ENCODE measurements around the gene JPT2.
A peak's percentile ranks its signal among the peaks of the same experiment; 100 is the strongest.
"Not testable (repeated sequence)": the region's sequence is repeated elsewhere in the genome, so short reads cannot be mapped to it uniquely, and the experiment has no call there.

Gene JPT2

DNA sequence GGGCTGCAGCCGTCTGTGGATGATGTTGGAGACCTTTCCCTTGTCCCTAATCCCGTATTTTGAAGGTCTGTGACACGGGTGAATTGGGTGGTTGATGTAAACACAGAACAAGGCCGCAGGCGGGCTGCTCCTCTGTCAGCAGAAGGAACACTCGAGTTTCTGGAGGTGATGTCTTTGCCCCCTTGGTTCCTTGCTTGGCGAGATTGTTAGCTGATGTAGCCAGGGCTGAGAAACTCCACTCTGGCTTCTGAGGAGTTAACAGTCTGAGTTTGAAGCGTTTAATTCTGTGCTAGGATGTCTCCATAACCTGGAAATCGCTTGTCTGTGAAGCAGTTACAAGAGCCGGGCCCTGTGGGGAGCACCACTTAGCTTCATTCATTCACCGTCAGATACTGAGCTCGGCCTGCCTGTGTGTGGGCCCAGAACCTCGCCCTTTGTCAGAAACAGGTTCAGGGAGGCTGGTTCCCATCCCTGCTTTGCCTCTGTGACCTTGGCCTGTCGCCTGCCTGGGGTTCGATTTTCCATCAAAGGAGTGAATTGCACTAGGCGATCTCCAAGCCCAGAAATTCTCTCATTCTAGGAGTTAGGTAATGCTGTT, 29.2 kb downstream of the JPT2 start:
- peak in 9 of 51 donors; percentile 10 to 74 (median 35) for DNase-seq

DNA sequence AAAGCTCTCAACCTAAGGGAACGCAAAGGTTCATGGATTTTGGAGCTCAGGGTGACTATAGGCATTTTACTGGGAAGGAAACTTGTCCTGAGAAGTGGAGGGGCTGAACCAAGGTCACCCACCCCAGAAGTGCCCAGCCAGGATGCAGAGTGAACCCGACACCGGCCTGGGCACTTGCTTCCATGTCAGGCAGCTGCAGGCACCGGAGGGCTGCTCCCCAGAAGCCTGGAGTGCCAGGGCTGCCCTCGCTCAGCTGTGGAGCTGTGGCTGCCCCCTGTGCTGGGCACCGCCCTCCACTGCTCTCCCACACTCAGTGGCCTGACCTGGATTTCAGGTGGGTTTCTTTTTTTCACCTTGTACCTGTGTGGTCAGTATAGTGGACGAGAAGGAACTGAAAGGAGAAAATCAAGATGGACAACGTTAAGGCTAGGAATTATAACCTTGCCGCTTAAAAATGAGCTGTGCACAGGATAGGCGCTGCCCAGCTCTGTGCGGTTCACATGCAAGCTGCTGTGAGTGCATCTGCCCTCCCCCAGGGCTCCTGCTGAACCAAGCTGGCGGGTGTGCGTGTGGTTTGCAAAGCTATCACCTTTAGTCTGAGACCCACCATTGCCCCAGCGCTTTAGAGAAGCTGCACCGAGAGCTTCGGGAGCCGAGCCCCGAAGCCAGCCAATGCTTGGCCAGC, 30.1 kb downstream of the JPT2 start:
- no peak for DNase-seq

DNA sequence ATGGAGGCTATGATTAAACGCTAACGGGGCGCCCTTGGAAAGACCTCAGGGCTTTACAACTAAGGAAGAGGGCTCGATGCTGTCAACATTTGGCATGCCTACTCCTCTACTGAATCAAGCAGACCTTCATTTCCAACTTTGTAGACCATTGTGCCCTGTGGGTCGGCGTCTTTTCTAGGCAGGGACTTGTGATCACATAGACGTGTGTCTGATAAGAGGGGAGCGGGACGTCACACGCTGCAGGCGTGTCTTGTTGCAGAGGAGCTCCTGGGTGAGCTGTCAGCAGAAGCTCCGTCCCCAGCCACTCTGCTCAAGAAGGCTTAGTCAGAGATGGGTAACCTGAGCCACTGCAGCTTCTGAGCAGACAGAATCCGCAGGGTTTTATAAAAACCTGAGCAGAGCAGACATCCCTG, 30.7 kb downstream of the JPT2 start:
- DNase-seq, result peak in 3 of 51 donors; percentile 11 to 39 (median 14)

DNA sequence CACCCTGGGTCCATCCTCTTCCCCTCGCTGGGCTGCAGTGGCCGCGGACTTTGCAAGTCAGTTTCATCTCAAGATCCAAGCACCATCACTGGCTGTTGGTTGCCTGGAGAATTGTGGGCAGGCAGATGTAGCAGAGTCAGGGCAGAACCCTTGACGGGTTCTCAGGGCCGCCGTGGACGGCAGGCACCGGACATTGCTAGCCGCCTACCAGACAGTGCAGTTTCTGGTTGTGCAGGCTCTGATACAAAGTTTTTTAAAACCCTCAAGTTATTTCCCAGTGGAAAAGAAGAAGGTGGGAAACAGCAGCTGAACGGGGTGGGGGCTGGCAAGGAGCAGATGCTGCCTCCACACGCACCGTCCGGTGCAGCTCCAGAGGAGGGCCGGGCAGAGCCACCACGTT, 31.3 kb downstream of the JPT2 start:
- DNase-seq, result no peak

DNA sequence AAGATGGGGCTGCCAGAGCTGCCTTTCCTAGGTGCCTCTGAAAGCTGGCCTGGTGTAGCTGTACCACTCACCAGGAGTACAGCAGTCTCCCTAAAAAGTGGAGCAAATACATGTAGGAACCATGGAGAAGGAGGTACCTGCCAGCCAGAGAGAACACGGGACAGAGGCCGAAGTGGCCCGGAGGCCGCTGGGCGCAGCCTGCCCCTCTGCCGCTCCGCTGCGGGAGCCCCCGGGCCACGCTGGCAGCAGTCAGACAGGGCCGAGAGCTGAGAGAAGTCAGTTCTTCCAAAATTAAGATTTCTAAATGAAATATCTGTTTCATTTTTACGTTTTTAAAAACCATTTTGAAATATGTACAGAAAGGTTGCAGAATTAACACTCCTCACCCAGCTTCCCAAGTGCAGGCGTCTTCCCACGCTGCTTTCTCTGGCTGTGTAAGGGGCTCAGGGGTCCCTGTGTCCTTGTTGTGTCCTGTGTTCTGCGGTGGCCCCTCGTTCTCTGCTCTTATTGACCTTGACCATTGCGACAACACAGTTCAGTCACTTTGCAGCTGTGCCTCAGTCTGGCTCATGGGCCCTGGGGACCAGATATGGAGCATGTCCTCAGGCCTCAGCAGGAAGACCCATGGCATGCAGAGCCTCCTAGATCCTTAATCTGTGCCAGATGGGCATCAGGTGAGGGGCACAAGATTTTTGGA, 32.9 kb downstream of the JPT2 start:
- DNase-seq, result no peak

DNA sequence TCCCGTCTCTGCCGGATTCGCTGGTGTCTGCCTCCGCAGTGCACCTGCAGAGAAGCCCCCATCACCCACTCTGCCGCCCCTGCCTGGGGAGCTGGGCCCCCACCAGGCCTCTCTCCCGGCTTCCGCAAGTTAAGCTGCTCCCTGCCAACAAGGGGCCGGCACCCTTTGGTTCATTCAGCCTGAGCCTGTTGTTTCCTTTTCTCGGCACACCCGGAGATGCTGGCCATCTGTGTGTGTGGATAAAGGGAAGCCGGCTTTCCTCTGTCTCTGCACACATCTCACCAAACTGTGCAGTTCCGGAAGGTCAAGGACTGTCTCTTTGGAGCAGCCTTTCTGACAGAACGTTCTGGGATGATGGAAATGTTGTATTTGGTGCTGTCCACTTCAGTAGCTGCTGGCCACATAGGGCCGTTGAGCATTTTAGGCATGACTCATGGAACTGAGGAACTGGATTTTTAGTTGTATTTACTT, 34.7 kb downstream of the JPT2 start:
- DNase-seq, result peak in 1 of 51 donors; percentile 20

DNA sequence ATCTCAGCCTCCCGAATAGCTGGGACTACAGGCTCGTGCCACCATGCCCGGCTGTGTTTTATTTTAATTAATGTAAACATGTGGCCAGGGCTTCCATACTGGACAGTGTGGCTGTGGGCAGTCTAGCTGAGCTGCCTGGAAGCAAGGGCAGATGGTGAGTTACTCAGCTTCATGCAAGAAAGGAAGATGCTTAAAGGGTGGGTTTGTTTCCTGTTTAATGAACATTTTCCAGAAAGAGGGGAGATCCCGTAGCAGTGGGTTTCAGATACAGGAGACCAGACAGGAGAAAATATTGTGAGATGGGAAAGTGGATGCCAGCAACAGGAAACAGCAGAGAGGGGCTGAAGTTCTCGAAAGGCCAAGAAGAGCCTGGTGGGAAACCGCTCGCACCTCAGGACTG, 35.3 kb downstream of the JPT2 start:
- no peak for DNase-seq

DNA sequence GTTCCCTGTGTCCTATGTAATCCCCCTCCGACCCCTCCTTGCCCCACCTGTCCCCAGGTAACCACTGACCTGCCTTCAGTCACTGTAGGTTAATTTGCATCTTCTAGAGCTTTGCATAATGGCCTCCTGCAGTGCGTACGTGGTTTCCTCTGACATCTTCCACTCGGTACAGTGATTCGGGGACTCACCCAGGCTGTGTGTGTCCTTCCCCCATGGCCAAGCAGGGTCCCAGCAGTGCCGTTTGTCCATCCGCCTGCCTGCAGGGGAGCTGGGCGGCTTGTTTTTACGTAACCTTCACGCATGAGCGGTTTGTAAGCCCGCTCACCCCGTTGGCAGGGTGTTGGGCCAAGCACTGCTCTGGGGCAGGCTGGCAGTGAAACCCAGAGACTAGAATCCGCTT, 35.9 kb downstream of the JPT2 start:
- DNase-seq, result peak in 14 of 51 donors; percentile 7 to 36 (median 26)

DNA sequence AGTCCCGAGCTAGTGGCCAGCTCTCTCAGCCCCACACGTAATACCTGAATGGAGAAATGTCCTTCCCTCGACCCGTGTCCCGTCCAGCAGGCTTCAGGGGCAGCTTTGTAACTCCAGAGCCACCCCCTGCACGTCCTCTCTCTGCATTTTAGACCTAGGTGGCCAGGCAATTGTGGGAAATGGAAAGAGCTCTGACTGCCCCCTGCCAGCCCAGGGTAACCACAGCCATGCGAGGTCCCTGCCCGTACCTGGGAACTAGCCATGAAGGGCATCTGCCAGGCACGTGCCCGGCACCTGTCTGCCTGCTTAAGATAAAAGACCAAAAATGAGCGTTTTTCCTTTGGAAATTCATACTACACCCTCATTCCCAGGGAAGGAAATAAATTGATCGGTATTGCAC, 37.1 kb downstream of the JPT2 start:
- no peak for DNase-seq

DNA sequence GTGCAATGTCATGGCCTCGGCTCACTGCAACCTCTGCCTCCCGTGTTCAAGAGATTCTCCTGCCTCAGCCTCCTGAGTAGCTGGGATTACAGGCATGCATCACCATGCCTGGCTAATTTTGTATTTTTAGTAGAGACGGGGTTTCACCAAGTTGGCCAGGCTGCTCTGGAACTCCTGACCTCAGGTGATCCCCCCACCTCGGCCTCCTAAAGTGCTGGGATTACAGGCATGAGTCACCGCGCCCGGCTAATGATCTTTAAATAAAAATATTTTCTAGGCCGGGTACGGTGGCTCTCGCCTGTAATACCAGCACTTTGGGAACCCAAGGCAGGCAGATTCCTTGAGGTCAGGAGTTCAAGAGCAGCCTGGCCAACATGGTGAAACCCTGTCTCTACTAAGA, 40.2 kb downstream of the JPT2 start:
- DNase-seq, result not testable (repeated sequence)

DNA sequence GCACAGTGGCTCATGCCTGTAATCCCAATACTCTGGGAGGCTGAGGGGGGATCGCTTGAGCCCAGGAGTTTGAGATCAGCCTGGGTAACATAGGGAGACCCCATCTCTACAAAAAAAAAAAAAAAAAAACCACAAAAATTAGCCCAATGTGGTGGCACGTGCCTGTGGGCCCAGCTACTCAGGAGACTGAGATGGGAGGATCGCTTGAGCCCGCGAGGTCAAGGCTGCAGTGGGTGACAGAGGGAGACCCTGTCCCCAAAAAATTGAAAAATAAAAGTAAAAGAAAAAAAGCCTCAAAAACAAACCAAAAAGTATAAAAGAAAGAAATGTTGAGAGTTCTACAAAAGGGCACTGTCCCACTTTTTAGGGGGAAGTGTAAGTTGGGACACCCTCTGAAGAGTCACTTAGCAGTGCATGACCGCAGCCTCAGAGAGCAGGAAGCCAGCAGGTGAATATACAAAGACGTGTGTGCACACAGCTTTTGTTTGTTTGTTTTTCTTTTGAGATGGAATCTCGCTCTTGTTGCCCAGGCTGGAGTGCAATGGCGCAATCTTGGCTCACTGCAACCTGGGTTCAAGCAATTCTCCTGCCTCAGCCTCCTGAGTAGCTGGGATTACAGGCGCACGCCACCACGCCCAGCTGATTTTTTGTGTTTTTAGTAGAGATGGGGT, 41.6 kb downstream of the JPT2 start:
- not testable (repeated sequence) for DNase-seq

DNA sequence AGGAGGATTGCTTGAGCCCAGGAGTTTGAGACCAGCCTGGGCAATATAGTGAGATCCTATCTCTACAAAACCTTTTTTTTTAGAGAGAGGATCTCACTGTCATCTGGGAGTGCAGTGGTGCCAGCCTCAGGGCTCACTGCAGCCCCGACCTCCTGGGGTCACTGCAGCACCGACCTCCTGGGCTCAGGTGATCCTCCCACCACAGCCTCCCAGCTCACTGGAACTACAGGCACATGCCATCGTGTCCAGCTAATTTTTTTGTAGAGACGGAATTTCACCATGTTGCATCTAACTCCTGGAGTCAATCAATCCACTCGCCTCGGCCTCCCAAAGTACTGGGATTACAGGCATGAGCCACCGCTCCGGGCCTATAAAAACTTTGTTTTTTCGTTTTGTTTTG, 43.3 kb downstream of the JPT2 start:
- DNase-seq, result no peak

DNA sequence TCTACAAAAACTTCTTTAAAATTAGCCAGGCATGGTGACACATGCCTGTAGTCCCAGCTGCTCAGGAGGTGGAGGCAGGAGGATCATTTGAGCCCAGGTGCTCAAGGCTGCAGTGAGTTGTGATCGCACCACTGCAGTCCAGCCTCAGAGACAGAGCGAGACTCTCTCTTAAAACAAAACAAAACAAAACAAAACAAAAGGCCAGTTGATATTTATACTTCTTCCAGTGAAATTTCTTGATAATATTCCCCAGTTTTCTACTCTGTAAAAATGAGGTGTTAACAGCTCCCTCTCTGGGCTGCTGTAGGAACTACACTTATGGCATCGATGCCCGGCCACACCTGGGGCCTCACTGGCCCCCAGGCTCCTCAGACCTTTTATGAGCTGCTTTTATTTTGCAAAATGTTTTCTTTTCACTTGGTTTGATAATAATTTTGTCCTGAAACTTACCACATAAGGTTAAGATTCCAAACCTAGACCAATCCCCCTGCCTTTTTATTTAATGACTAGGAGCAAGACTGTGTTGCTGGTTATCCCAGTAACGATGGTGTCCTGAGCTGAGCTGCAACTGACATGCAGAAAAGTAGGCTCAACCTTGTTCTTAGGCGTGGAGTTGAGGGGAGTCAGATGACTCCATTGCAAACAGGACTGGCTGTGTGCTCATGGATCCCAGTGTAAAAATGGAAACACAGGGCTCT, 45.5 kb downstream of the JPT2 start:
- DNase-seq, result peak in 15 of 51 donors; percentile 14 to 57 (median 35)

DNA sequence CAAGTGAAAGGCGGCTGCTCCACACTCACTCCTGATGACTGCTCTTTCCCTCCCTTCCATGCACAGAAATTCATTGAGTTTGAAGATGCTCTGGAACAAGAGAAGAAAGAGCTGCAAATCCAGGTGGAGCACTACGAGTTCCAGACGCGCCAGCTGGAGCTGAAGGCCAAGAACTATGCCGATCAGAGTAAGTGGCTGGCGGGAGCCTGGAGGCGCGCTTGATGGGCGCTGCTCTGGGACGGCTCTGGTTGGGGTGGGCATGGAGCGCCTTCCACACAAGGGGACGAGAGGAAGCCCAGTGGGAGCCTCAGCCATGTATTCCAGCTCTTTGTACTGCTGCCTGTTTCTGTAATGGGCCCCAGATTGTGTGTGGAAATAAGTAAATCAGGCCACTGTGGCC, 46.4 kb downstream of the JPT2 start:
- no peak for DNase-seq

DNA sequence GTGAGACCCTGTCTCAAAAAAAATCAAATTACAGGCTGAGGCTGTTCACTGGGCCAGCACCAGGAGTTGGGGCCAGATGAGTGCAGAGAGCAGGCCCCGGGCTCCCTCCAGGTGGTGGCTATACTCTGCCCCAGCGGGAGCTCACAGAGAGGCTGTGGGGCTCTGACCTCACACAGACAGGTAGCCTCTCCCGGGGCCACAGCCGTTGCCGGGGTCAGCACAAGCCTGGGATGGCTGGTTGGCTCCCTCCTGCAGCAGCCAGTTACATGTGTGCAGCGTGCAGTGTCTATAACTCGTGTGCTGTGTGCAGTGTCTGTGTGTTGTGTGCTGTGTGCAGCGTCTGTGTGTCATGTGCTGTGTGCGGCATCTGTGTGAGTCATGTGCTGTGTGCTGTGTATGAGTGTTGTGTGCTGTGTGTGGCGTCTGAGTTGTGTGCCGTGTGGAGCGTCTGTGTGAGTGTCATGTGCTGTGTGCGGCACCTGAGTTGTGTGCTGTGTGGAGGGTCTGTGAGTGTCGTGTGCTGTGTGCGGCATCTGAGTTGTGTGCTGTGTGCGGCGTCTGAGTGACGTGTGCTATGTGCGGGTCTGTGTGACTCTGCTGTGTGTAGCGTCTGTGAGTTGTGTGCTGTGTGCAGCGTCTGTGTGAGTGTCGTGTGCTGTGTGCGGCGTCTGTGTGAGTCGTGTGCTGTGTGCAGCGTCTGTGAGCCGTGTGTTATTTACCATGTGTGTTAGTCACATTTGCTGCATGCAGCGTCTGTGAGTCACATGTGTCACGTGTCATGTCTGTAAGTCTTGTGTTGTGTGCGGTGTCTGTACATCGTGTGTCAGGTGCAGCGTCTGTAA, 48.8 kb downstream of the JPT2 start:
- DNase-seq, result no peak

DNA sequence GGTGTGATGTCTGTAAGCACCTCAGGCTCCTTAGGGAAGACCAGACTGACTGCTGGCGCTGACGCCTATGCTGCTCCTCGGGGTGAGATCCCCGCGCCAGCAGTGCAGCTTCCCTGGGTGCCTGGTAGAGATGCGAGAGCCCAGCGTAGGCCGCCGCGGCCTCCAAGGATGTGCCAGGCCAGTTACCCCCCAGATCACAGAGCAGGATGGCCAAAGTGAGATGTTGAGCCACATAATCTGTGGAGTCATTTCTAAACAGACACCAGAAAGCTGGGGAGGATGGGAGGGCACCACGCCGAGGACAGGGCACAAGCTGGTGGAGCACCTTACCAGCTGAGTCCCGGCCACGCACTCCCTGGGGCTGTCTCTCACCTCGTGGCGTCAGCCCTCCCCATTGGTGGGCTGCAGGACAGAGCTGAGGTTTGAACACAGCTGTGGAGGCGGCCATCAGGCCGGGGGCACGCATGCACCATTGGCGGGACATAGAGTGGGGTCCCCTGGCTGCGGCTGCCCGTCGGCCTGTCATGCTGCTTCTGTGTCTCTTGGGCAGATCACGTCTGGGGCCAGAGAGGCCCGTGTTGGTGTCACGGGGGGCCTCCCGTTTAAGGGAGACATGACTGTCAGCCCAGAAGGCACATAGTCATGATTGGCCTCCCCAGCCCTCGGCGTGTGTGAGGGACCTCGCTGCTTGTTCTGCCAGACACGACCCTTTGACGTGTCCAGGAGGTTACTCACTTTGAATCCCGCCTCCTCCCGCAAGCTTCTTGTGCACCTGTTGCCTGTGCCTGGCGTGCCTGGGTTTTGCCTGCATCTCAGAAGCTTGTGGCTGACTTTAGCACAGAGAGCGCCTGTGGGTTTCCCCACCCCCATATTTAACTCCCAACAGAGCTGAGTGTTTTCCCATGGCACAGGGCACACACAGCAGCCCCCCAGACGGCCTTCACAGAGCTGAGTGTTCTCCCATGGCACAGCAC, 49.9 kb downstream of the JPT2 start:
- no peak for DNase-seq

DNA sequence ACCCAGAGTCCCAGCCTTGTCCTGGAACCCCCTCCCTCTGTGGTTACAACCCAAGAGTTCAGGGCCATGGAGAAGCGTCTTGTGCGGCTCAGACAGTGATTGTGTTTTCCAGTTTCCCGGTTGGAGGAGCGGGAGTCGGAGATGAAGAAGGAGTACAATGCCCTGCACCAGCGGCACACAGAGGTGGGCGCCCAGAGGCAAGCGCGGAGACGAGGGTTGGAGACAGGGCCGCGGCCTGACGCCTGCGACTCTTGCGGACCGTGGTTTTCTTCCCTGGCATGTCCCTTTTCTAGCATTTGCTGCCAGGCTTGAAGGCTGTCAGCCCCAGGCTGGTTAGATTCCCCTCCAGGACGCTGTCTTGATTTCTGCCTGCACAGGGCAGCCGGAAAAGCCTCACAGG, 50.9 kb downstream of the JPT2 start:
- no peak for DNase-seq

DNA sequence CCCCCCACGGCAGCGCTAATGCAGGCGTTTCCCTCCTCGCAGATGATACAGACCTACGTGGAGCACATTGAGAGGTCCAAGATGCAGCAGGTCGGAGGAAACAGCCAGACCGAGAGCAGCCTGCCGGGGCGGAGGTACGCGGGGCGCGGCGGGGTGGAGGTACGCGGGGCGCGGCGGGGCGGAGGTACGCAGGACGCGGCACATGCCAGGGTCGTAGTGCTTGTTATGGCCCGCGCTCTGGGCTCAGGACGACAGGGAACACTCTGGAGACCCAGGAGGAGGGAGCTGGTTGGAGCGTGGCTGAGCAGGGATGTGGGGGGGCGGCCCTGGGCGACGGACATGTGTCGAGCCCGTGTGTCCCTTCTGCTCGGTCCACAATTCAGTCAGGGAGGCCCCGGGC, 51.4 kb downstream of the JPT2 start:
- DNase-seq, result no peak

DNA sequence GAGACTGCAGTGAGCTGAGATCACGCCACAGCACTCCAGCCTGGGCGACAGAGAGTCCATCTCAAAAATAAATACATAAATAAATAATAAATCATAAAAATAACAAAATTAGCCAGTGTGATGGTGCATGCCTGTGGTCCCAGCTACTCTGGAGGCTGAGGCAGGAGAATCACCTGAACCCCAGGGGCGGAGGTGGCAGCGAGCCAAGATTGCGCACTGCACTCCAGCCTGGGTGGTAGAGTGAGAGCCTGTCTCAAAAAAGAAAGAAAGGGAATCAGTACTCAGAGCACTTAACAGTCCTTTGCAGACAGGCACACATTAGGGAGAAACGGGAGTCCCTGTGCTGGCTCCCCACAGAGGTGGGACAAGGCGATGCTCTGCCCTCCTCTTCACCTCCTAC, 53.0 kb downstream of the JPT2 start:
- DNase-seq, result no peak

All from hypothalamus (tissue), 51 donors.